Stimulated activated CD4-positive, alpha-beta T cell treated with anti-CD3 and anti-CD28 coated beads, Interleukin-2, amount 100 ng/mL, for 48 hours (primary cell): ENCODE measurements around the gene ME3.

Experiments
- DNase-seq, 2 donors: peaks; one replicate each; pipeline ENCODE4 v3.0.0-alpha.2; 2020

Gene ME3

DNA sequence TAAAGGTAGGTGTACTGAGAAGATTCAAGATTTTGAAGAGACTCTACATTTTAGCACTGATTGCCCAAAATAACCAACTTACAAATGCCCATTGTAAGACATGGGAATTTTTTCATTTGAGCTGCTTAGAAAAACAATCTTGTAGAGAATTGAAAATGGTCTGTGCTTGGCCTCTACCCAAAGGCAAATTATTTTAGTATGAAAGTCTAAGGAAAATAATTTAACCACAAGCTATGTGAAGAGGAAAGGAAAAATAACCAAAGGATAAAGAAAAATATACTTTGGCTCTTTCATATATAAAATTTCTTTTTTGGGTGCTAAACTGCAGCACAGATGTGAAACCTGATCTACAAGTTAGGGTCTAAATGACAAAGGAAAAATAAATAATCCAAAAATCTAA is 54.9 kb downstream of the ME3 start:
- DNase-seq, result no peak

DNA sequence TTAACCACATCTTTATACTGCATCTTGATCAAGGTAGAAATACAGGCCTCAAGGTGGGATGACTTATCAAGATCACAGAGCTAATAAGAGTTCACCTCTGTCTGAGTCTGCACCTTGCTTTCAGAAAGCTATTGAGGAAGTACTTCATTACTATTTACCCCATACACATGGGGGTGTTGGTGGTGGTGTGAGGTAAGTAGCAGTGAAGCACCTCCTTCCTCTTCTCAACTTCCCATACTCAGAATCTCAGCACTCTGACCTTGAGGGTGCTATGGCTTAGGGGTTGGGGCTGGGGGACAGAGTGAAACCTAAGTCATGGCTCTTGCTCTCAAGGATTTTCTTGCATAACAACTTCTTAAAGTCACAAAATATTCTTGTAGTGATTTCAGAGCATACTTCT is 56.9 kb downstream of the ME3 start:
- DNase-seq, result no peak

DNA sequence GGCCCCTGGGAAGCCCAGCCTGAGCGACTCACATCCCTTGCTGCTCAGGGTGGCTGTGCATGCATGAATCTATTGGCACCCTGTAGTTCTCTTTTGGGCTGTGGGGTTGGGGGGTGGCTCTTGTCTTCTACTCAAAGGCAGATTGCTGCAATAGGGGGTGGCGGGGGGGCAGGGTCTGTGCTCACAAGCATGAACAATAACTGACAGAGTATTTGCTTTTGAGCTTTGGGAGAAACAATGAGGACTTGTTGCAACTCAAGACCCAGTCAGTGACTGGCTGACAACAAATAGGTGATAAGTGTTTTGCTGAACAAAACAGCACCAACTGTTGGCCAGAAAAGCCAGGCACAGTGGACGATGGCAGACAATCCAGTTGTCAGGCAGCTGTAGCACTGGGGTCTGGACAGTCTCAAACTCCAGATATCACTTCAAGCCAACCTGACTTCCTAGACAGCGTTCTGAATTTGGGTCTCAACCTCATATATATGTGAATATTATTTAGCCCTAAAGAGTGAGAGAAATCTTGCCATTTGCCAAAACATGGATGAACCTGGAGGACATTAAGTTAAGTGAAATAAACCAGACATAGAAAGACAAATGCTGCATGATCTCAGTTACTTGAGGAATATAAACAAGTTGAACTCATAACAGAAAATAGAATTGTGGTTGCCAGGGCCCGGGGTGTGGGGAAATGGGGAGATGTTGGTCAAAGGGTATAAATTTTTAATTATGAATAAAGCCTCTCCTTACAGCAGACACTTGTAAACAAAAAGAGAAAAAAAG is 61.7 kb downstream of the ME3 start:
- DNase-seq, result no peak

DNA sequence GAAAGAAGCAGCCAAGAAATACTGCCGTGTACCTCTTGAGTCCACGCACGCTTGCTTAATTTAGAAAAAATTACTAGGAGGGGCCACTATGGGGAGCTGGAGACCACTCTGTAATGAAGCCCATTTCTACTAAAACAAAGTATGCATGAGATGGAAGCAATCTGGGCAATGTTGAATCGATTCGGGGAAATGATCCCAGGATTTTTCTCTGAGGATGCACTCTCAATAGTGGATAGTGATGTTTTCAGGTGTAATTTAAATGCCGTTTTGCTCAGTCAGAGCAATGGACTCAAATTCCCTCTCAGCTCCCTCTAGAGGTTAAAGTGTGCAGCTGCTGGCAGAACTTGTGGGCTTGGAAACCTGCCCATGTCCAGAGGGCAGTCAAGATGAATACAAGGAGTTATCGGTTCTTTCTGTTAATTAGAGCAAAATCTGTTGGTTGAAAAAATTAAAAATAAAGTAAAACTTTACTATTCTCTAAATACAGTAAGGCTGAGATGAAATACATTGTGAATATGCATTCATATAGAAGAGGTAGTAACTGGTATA is 64.1 kb downstream of the ME3 start:
- DNase-seq, result peak; percentile 41 to 53

DNA sequence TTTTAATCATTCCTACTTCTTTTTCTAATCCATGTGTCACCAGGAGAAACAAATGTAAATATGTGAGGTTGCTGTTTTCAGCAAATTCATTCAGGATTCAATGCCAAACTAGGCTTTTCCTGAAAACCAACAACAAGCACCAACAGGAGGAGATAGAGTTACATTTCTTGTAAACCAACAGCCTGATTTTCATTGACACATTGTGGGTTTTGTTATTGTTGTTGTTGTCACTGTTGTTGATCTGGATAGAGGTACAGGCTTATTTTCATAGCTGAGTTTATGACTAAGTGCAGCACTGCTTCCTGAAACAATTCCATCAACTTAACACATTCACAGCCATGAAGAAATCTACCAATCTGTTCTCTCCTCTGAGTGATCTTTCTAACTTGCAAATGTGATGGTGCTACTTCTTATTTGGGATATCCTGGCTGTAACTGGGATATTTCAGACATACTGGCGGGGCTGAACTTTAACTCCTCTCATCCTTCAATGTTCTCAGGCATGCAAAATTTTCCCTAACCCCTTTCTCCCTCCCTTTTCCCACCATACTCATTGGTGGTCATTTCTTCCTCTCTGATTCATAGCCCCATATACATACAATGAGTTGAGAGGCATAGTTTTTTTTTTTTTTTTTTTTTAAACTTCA is 65.5 kb downstream of the ME3 start:
- no peak for DNase-seq

DNA sequence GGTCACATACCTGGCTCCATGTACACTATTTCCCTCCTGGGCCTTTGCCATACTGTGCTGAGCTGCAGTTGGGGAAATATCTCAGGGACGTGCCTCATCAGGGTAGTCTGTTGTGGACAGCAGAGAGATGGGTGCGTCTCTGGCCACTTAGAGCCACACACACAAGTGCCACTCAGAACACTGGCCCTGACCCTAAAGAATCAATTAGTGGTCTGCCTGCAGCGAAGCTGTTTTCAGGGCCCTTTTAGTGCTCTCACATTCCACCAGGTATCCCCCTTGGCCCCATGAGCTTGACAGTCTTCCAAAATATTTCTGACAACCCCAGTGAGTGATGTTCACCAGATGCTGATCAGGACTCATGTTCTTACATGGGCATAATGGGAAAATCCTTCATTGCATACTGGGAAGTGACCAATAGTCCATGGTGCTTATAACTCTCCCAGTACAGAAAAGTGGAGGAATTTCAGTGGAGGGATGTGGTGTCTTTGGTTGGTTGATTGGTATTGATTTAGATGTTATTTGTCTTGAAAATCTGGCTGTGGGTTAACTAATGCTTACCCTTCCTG is 66.1 kb downstream of the ME3 start:
- no peak for DNase-seq

DNA sequence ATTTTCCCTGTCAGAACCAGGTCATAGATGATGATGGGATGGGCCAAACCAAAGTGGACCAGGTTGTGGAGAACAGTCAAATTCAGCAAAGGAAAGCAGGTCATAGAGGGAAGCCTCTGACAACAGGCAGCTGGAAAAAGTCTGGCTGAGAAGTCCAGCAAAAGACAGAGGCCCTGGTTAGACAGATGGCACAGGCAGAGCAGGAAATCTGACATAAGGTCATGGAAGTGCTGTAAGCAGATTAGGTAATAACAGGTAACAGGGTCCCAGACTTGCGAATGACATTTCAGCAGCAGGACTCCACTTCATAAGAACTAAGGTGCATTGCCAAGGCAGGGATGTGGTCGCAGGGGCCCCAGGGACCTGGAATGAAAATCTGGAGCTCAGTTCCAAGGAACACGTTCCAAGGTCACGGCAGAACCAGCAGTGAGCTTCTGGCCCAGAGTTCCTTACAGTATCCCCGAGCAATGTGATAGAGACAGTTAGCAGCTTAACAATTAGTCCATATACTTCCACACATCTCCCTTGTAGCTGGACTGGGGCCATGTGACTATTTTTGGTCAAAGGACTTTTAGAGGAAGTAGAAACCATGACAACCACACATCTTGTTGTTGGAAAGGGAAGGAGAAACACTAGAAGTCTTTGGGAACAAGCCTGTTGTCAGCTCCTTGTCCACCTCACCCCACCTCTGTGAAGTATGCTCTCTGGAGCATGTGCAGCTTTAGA is 75.4 kb downstream of the ME3 start:
- no peak for DNase-seq

DNA sequence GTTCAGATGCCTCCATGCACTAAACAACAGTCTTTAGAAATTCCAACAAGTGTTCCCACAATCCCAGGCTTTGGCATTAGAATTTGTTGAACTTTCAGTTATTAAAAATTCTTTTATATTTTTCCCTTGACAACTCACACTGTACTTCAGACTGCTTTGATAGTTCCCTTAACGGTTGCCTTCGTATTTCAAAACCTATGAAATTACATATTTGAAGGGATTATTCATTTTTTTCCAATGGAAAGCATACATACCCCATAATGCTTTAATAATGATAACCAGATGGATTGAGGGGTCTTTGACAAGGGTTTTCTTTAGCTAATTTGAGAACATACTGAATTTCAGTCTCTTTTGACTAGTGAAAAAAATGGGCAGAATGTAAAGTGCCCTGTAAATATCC is 76.5 kb downstream of the ME3 start:
- DNase-seq, result no peak

DNA sequence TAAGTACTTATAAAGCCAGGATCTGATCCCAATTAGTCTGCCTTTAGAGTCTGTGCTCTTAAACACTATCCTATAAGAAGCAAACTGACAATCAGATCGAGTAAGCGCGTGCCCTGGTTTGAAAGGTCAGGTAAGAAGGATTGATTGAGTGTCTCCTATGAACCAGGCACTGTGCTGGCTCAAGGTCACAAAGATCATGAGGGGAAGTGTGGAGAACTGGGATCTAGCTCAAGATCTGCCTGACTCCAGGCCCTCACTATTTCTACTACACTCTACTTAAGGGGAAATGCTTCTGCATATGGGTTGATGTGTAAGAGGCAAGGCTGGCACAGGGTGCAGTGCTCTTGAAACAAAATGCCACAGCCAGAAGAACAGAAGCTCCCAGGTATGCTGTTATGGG is 77.0 kb downstream of the ME3 start:
- no peak for DNase-seq

DNA sequence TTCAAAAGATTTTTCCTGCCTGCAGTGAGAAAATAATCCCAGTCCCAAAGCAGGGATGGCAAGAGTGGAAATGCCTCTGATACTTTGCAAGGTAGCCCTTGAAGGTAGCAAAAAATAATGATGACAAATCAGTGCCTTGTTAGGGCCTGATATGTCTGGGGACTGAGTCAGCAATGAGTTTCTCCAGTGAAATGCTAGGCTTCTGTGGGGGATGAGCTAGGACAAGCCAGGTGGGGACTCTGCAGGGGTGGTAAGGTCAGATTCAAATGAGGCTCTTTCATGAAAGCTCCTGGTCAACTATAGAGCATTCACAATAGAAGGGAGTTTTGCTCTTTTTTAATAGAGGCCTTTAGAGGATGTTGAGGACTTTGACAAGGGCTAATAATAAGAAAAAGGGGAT is 77.7 kb downstream of the ME3 start:
- no peak for DNase-seq

DNA sequence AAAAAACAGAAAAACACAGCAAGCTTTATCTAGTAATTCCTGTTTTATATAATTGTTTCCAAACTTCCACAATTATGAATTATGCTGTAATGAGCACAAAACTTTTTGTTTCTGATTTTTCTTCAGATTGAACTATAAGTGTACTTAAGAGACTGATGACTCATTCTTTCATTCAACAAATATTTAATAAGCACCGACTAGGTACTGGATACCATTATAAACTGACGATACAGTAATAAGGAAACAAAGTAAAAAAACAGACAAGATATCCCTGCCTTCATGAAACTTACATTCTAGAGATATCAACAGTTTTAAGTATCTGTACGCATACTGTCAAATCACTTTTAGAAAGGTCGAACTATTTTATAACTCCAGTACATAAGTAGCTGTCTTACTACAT is 78.6 kb downstream of the ME3 start:
- no peak for DNase-seq

DNA sequence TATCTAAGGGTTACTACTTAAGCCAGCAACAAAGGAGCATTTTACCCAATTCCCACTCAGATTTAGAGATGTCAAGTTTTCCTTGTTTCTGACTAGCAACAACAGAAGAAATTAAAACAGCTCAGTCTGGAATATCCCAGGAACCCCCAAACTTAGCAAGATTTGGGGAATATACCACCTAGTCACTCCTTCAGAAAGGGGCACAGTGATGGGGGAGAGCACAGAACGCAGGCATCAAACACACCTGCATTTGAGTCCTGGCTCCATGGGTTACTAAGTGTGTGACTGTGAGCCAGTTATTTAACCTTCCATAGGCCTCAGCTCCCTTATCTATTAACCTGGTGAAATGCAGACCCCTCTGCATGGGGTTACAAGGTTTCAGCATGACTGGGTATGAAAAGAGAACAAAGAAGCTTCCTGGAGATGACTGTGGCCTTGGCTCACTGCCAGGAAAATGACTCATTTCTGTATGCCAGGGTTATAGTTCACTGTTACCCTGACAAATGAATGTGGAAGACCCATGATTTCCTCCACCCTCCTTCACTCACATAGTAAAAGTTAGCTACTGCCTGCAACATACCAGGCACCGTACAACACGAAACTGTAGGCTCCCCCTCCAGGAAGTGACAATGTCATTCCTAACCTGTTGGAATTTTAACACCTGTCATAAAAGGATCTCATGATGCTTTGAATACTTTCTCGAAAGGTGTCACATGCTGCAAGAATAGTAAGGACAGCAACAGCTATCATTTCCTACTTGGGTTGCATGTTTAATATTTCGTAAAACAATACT is 79.6 kb downstream of the ME3 start:
- peak; percentile 90 to 94 for DNase-seq

DNA sequence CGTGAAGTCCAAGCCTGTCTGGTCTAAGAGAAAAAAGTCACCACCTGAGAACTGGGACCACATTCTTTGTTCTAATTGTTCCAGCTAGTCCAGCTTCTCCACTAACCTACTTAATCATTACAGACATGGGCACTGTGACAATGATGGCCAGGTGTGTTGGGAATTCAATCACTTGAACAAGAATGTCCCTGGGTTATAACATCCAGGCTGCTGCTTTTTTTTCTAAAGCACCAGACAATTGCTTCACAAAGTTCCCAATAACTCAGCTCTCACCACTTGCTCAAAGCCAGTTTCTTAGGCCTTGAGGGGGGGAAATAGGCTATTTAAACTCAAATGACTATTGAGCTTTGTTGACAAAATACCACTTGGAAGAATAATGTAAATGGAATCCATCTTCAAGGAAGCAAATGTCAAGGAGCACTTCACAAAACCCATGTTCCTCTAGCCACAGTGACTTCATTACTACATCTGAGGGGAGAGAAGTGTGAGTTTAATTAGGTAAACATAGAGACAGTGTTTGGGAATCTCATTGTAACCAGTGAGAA is 80.3 kb downstream of the ME3 start:
- no peak for DNase-seq

DNA sequence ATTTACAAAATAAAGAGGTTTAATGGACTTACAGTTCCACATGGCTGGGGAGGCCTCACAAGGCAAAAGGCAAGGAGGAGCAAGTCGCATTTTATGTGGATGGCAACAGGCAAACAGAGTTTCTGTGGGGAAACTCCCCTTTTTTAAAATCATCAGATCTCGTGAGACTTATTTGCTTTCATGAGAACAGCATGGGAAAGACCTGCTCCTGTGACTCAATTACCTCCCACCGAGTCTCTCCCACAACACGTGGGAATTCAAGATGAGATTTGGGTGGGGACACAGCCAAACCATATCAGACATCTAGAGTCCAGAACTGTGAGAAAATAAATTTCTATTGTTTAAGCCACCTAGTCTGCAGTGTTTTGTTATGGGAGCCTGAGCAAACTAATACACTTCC is 80.8 kb downstream of the ME3 start:
- no peak for DNase-seq

DNA sequence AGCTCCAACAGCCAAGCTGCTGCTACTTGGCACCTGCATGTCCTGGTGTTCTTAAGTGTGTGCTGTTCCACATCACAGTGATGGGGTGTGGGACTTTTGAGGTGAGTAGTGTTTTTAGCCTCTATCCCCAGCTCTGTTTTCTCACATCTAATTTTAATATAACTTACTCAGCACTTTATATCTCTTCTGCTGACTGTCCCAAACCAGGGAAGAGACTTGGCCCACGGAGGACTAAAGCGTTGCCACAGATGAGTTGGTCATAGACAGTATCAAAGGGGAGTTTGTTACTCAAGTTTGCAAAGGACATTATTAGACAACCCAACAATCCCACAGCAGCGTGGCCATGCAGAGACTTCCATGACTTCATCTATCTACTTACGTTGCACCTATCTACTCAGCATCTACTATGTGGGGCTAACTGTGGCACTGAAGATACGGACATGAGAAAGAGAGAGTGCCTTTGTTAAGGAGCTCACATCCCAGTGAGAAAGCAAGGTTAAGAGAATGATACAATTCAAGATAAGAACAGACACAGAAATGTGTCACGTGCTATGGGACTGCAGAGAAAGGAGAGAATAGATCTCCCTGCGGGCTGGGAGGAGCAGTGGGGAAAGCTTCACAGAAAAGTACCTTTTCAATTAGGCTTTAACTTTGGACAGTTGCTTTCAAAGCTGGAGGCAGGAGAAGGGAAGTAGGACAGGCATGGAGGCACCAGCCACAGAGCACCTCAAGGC is 82.4 kb downstream of the ME3 start:
- no peak for DNase-seq

DNA sequence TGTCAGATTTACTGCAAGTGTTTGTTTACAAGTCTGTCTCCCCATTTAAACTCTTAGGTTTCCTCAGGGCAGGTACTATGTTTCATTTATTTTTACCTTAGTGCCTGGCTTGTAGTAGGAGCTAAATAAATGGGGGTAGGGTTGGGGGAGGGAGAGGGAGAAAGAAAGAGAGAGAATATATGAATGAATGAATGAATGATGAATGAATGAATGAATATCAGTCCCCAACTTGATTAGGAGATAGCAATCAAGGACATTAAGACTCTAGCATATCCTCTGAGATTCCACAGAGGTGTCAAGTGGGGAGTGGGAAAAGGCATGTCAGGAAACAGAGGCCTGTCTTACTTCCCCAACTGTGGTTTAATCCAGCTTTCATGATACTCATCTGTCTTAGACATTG is 83.2 kb downstream of the ME3 start:
- no peak for DNase-seq

DNA sequence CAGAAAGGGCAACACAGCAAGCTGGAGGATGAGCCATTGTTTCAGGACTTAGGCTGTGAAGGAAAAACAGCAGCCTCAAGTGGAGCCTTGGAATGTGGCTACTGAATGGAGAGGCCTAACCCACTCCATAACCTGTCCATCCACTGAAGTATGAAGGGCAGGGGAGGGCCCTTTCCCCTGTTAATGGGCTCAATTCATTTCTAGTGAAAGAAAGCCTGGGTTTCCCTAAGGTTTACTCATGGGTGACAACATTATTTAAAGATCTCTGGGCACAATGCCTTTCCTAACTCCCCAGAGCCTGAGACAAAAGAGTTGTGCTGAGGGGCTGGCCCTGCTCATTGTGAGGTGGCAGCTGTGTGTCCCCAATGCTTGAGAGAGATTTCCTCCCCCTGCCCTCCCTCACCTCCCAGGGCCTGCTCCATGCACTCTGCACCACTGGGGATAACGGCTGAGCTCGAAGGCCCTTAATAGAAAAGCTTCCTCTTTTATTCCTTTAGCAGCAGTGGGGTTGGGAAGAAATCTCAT is 83.8 kb downstream of the ME3 start:
- DNase-seq, result no peak

DNA sequence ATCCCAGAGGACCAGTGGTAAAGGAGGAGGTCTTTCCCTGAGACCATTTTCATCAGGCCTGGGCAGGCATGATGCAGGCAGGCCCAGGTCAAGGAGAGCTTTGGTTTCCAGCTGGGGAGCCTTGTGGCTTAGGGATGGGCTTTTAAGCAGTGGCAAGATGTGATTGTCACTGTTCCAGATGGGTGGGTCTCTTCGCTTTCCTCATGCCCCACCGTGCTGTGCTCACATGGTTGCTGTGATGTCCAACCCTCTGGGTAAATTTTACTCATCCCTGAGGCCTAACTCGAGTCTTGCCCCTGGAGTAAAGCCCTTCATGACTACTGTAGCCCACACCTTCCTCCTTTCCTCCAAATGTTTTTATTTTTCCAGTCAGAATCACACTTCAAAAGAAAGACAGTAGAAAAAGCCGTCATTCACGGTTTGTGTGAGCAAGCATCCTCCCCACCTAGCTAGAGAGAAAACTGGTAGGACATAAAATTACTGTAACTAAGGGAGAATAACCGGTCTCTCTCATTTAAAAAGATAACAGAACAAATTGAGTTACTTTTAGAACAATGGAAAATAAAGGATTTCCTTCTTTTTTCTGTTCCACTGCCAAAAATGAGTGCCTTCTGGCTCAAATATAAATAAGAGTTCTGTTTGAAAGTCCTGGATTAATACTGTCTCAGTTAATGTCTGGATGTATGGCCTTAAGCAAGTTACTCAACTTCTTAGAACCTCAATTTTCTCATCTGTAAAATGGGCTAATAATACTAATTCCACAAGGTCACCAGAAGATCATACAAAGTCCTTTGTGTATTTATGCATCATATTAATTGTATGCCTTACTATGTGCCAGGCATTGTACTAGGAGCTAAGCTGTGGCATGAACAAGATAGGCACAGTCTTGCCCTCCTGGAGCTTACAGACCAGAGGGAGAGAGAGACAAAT is 84.9 kb downstream of the ME3 start:
- no peak for DNase-seq

DNA sequence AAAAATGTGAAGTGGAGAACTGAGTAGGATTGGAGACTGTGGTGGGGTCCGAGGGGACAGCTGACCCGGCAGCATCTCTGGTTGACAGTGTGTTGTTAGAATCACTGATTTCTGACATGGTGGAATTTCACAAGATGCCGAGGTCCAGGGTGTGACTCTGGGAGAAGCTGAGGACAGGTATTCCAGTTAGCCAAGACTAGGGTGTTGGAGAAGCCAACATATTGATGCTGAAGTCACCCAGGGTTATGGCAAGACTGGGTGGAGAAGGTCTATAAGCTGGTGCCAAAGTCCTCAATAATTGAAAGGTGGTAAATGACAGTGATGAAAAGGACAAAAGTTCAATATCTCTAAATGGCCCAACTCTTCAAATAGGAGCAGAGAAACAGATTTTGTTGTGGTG is 86.1 kb downstream of the ME3 start:
- no peak for DNase-seq

DNA sequence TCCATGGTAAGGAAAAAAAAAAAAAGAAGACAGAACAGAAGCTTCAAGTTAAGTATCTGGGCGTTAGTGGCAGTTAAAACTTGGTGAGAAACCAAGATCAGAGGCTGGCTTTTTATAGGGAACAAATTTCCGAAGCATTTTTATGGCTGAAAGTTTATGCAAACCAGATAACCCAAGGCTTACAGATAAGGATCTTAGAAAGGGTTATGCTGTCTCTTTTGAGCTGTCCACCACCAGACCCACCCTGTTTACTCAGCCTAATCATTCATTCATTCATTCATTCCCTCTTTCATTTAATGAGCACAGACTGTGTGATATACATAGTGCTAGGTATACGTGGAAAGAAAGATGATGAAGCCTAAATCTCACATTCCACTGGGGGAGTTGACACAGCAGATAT is 89.5 kb downstream of the ME3 start:
- DNase-seq, result no peak
